ENCODE measurements around the gene MSI2. TPM values are rescaled to one million over a fixed set of nuclear protein-coding genes. Genes with fewer than 3 reads are reported as not detected.

The MSI2 gene
- total and polyA plus RNA-seq, 9 of the 15 experiments (the other 6 are each of a cell fraction or from before 2014, with no cell fraction given): 4.6 to 61.8 (median 42.4) TPM

DNA sequence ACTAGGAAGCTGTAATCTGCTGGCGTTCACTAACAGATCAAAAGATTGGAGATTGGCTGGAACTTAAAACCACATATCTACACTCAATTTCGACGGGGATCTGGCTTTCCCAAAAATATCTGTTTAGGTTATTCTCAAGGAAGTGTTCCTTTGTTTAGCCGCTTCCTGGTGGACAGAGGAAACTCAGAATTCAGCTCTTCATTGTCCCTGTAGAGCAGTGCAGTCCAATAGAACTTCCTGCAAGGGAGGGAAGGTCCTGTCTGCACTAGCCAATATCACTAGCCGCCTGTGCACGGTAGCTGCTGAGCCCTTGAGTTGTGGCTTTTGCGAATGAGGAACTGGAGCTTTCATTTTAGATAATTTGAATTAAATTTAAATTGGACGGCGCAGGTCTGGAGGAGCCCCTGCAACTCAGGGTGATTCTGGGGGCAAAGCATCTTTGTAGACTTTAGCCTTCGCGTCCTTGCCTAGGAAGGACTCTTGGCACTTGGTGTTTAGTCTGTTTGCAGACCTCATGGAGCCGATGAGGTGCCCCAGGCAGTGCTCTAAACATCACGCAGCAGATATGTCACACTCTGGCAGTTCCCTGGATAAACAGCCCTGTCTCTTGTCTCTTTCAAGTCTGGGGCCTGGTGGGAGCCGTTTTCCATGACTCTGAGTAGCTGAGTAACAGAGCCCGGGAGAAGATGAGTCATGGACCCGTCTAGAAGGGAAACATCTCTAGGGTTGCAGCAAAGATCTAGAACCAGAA is 366.5 kb downstream of the MSI2 start:
- H3K36me3 ChIP-seq (ENCODE audit: control insufficient read depth, insufficient read depth, low read length): peaks cover 13% of the 10 kb centered on the region; the same call in 2 of the 3 replicates
- 50% methylated on average over 16 of the region's 16 CpGs for WGBS (ENCODE audit: insufficient coverage, low coverage, missing lambda C conversion rate)
- TF ChIP-seq, protein P1, sequence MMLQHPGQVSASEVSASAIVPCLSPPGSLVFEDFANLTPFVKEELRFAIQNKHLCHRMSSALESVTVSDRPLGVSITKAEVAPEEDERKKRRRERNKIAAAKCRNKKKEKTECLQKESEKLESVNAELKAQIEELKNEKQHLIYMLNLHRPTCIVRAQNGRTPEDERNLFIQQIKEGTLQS (IDR thresholded peaks at IDR 0.05): peak; percentile 42
- TF ChIP-seq, protein P1 (CRISPR knock-in tag; conservative IDR thresholded peaks at IDR 0.05): no peak
- TF ChIP-seq EWSR1 (IDR thresholded peaks at IDR 0.05; ENCODE audit: borderline replicate concordance, low read depth, partially characterized antibody): no peak
- TF ChIP-seq, protein P2, sequence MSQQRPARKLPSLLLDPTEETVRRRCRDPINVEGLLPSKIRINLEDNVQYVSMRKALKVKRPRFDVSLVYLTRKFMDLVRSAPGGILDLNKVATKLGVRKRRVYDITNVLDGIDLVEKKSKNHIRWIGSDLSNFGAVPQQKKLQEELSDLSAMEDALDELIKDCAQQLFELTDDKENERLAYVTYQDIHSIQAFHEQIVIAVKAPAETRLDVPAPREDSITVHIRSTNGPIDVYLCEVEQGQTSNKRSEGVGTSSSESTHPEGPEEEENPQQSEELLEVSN (IDR thresholded peaks at IDR 0.05; ENCODE audit: borderline replicate concordance in 1 of 2, extremely low read depth in 1 of 2, insufficient read depth in 1 of 2, insufficient read length in 1 of 2, low read depth in 1 of 2, low read length in 1 of 2, poor library complexity in 1 of 2, severe bottlenecking in 1 of 2): no peak
- TF ChIP-seq FOSL1 (tag; conservative IDR thresholded peaks at IDR 0.05): peak; percentile 65
- TF ChIP-seq JUND (IDR thresholded peaks at IDR 0.05; ENCODE audit: borderline replicate concordance, low read depth, low read length): peak; percentile 14; the same call in 1 of the 2 replicates
- TF ChIP-seq JUND (tag; IDR thresholded peaks at IDR 0.05; ENCODE audit: borderline replicate concordance, low read depth, low read length): no peak
- TF ChIP-seq SPI1 (IDR thresholded peaks at IDR 0.05; ENCODE audit: borderline replicate concordance, low read depth, low read length): 0 out of 2 replicates have a peak, but pooled peaks have one; percentile 27
- H3K4me1 ChIP-seq (replicated peaks in 1 of 2; ENCODE audit: control insufficient read depth in 2 of 2, insufficient read depth in 2 of 2, low read length in 2 of 2): peaks cover 0 to 6% of the 10 kb centered on the region in 2 experiments; a peak in 2 of 5 replicates
- H3K27me3 ChIP-seq (ENCODE audit: control insufficient read depth in 2 of 2, insufficient read depth in 2 of 2, low read length in 2 of 2): no peaks in the 10 kb centered on the region
- no peak overlapping the region for H3K9ac ChIP-seq (ENCODE audit: insufficient read depth in 1 of 2, low read depth in 2 of 2, low read length in 2 of 2)
- DNase-seq (ENCODE audit: extremely low read depth in 1 of 4, low spot score in 3 of 4) (peak in 1 of 4 experiments; percentile 29), FAIRE-seq (no peak), ATAC-seq (no peak)
- no peaks in the 10 kb centered on the region for H3K79me2 ChIP-seq (ENCODE audit: control insufficient read depth, insufficient read depth, low read length)
- peaks cover 4% of the 10 kb centered on the region for H3K9me1 ChIP-seq (ENCODE audit: control insufficient read depth, insufficient read depth, low read length)
- no peak overlapping the region for H3K27ac ChIP-seq (ENCODE audit: extremely low read depth, low read depth, low read length)
- CTCF ChIA-PET (ENCODE audit: low intra/inter-chr PET ratio): no interaction called here
- H2AFZ ChIP-seq (ENCODE audit: low read depth, low read length): no peak overlapping the region
- H4K20me1 ChIP-seq (replicated peaks; ENCODE audit: control insufficient read depth, insufficient read depth, low read length): no peaks in the 10 kb centered on the region; the same call in 1 of the 2 replicates
- H3K9me3 ChIP-seq (replicated peaks; ENCODE audit: control insufficient read depth, insufficient read depth, low read depth, low read length): no peaks in the 10 kb centered on the region
- no TSS peak for BruUV-seq (replicated peaks)
- no peak overlapping the region for H3K4me2 ChIP-seq (ENCODE audit: insufficient read depth, low read length)
- in situ Hi-C loops (cut with MboI) (no loop called here), intact Hi-C loops (cut with micrococcal nuclease) (no loop called here)
- H3K4me3 ChIP-seq: no peak overlapping the region
- POLR2A ChIA-PET: interaction anchor here (0.6 to 0.7 kb wide), 2 partner anchors 344 to 1210 kb away, joined by 3 read pairs; no protein-coding TSS in a partner anchor

Measured in K562 (cell line).